Muscle layer of colon (tissue), 2 donors: ENCODE results near the gene PRLR.

ENCODE experiments used
- H3K27ac ChIP-seq: one replicate; pipeline ENCODE4 v1.7.0; 2013; ENCODE audit warnings: low read depth, mild to moderate bottlenecking, low read length, moderate library complexity
- H3K27me3 ChIP-seq, 2 donors: one replicate each; pipeline ENCODE4 v1.7.0; 2013; ENCODE audit warnings: low read length in 2 of 2, mild to moderate bottlenecking in 2 of 2; ENCODE audit not compliant: insufficient read depth in 2 of 2, control insufficient read depth in 1 of 2
- H3K36me3 ChIP-seq: one replicate; pipeline ENCODE4 v1.7.0; 2013; ENCODE audit warnings: mild to moderate bottlenecking, low read length; ENCODE audit not compliant: insufficient read depth
- H3K4me1 ChIP-seq: one replicate; pipeline ENCODE4 v1.7.0; 2013; ENCODE audit warnings: mild to moderate bottlenecking, low read length; ENCODE audit not compliant: insufficient read depth
- H3K4me3 ChIP-seq, 2 donors: one replicate each; pipeline ENCODE4 v1.7.0; 2013; ENCODE audit warnings: low read length in 2 of 2, low read depth in 1 of 2, mild to moderate bottlenecking in 1 of 2, moderate library complexity in 1 of 2
- H3K9ac ChIP-seq: one replicate; pipeline ENCODE4 v1.7.0; 2013; ENCODE audit warnings: low read length
- H3K9me3 ChIP-seq: one replicate; pipeline ENCODE4 v1.7.0; 2013; ENCODE audit warnings: mild to moderate bottlenecking, low read length
- donor health status: abdominal sarcoma.
- donor health status: Adenocarcinoma of cecum.

Gene PRLR

DNA sequence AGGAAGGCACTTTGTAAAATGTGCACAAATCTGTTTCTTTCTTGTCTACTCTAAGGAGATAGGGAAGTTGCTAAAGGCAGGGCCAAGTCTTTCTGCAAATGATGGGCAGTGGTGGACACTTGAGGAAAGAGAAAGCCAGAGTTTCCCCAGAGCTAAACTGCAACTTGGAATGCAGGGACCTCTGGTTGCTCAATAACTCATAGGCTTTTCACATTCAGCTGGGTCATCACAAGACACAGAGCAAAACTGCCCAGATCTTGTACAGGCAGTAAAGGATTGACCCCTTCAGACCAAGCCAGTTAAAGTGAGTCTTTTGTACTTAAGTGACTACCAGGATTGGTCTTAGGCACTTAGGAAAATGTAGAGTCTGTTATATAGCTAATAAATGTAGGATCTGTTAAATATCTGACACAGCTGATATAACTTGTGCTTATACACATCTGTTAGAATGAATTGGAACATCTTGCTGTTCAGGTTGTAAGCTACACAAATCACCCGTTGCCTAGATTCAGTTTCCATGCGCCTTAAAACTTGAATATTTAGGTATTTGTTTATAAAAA lies 169.0 kb downstream of the PRLR start:
- Histone ChIP-seq H3K9ac (no peak overlapping the region), H3K9me3 (no peaks in the 10 kb centered on the region), H3K27ac (no peak overlapping the region), H3K27me3 (no peaks in the 10 kb centered on the region), H3K4me3 (no peak overlapping the region), H3K4me1 (peaks cover 23% of the 10 kb centered on the region), H3K36me3 (no peaks in the 10 kb centered on the region)

DNA sequence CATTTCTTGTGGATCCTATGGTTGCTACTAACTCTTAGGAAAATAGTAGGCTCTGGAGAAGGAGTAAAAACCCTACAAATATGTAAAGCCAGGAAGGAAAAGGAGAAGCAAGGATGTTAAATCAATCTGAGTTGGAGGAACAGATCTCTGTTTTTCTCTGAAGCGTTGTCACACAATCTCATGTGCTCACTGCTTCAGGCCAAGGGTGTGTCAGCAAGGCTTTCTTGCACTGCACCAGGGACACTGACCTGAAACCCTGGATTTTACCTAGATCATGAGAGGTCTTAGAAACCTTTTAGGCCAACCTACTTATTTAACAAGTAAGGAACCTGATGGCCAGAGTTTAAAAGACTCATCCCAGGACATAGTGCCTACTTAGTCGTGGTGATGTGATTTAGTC lies 170.1 kb downstream of the PRLR start:
- H3K9ac ChIP-seq: no peak overlapping the region
- no peaks in the 10 kb centered on the region for H3K36me3 ChIP-seq
- no peaks in the 10 kb centered on the region for H3K9me3 ChIP-seq
- no peaks in the 10 kb centered on the region for H3K27me3 ChIP-seq
- H3K27ac ChIP-seq: no peak overlapping the region
- peaks cover 23% of the 10 kb centered on the region for H3K4me1 ChIP-seq
- H3K4me3 ChIP-seq: no peak overlapping the region

DNA sequence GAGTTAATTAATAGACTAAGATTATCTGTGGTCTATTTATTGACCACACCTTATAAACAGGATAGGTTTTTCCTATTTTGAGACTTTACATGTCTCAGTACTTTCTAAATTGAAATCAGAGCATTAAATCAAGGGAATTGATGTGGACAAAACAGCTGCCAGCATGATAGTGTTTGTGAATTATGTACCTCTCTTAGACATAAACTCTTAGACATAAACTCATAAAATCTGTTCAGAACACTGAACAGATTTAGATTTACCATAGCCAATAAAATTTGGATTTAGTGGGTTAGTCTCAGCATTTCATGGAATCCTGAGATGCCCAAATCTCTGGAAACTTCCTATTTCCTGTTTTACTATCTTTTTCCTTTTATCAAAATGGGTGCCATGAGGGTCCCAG lies 171.0 kb downstream of the PRLR start:
- Histone ChIP-seq H3K4me1 (peaks cover 23% of the 10 kb centered on the region), H3K27me3 (no peaks in the 10 kb centered on the region), H3K9ac (no peak overlapping the region), H3K36me3 (no peaks in the 10 kb centered on the region), H3K4me3 (no peak overlapping the region), H3K9me3 (no peaks in the 10 kb centered on the region), H3K27ac (no peak overlapping the region)

DNA sequence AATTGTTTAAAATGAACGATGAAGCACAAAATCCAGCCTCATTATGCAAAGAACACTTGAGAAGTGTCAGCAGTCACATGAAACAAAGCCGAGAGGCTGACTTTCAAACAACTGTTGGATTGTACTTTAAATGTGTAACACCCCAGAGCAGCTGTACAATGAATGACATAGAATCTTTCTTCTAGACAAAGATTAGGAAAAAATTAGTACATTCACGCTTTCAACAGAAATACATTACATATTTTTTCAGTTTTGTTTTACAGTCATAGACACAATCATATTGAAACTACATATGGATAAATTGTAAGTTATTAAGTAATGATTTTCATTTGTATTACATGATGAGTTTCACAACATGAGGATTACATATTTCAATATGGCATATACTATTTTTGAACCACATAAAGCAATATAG lies 171.9 kb downstream of the PRLR start:
- H3K27me3 ChIP-seq: no peaks in the 10 kb centered on the region

DNA sequence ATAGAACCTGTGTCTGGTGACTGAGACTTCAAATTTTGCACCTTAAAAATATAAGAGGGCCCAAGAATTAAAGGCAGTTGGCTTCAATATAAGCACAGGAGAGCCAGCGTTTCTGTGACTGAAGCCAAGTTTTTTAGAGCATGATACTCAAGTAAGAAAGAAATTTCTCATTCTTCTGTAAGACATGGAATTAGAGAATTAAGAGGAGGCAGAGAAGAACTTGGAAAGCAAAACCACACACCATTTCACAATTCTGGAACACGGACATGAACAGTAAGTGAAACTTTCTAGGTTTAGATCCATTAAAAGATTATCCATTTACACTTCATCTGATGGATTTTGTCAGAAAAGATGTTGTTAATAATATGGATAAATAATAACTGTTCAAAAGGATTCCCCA lies 173.6 kb downstream of the PRLR start:
- Histone ChIP-seq H3K27ac (no peak overlapping the region), H3K36me3 (no peaks in the 10 kb centered on the region), H3K9me3 (no peaks in the 10 kb centered on the region), H3K27me3 (no peaks in the 10 kb centered on the region), H3K4me1 (peaks cover 7% of the 10 kb centered on the region), H3K4me3 (no peak overlapping the region), H3K9ac (no peak overlapping the region)

More for the DNA sequence above, 171.9 kb downstream of the PRLR start:
- H3K9ac ChIP-seq: no peak overlapping the region
- no peaks in the 10 kb centered on the region for H3K9me3 ChIP-seq
- H3K4me3 ChIP-seq: no peak overlapping the region
- H3K4me1 ChIP-seq: peaks cover 22% of the 10 kb centered on the region
- H3K36me3 ChIP-seq: no peaks in the 10 kb centered on the region
- H3K27ac ChIP-seq: no peak overlapping the region

DNA sequence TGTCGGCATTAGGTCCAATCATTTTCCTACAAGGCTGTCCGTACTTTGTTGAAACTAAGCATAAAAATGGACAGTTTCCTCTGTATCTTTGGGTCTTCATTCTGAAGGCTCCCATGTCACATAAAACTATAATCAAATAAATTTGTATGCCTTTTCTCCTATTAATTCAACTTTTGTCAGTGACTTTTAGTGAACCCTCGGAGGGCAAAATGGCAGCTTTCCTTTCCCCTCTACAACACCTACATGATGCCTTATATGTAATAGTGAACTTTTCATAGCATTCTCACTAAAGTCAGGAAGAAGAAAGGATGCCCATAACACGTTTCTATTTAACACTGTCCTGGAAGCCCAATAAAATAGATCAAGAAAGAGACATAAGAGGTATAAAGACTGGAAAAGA lies 177.4 kb downstream of the PRLR start:
- Histone ChIP-seq H3K9ac (no peak overlapping the region), H3K9me3 (no peaks in the 10 kb centered on the region), H3K4me3 (no peak overlapping the region), H3K4me1 (no peaks in the 10 kb centered on the region), H3K27ac (no peak overlapping the region), H3K27me3 (no peaks in the 10 kb centered on the region), H3K36me3 (no peaks in the 10 kb centered on the region)

DNA sequence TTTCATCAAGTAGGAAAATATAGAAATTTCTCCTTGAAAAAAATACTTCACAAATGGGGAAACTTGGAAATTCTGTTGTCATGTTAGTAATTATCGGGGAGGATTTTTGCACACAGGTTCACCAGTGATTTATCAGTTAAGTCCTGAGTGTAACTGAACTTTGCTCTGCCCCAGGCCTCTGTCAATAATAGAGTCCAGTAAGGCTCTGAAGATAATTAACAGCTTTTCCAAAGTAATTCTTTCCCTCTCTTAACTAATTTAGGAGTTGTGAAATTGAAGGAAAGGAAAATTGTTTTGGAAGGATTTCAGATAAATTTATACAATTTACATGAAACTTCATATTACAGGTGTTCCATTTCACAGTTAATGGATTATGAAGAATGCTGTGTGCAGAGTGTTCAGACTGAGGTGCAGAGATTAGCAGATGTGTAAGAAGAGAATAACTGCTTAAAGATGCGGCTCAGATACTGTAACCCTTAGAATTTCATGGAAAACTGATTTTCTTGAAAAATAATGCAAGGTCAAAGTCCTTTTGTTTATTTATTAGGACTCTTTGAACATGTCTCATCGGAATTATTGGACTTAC lies 179.7 kb downstream of the PRLR start:
- Histone ChIP-seq H3K4me1 (no peaks in the 10 kb centered on the region), H3K27ac (no peak overlapping the region), H3K9ac (no peak overlapping the region), H3K27me3 (no peaks in the 10 kb centered on the region), H3K36me3 (no peaks in the 10 kb centered on the region), H3K9me3 (no peaks in the 10 kb centered on the region), H3K4me3 (no peak overlapping the region)

DNA sequence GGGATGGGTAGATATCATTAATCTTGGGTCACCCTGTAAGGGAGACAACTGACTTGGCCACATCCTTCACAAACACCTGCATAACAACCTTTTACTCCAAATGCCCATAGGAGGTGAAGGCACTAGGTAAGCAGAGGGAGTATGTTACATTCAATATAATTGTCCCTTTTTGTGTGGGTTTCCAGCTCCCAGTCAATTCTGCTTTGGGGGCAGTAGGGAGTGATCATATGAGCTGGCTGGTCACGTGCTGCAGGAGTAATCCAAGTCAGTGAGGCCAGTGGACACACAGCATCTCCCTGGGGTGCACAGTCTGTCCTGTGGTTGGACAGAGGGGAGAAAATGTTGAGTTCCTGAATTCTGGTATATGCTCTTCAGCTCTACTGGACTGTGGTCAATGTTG lies 181.4 kb downstream of the PRLR start:
- Histone ChIP-seq H3K9me3 (no peaks in the 10 kb centered on the region), H3K27me3 (no peaks in the 10 kb centered on the region), H3K4me1 (no peaks in the 10 kb centered on the region), H3K36me3 (no peaks in the 10 kb centered on the region), H3K9ac (no peak overlapping the region), H3K27ac (no peak overlapping the region), H3K4me3 (no peak overlapping the region)

DNA sequence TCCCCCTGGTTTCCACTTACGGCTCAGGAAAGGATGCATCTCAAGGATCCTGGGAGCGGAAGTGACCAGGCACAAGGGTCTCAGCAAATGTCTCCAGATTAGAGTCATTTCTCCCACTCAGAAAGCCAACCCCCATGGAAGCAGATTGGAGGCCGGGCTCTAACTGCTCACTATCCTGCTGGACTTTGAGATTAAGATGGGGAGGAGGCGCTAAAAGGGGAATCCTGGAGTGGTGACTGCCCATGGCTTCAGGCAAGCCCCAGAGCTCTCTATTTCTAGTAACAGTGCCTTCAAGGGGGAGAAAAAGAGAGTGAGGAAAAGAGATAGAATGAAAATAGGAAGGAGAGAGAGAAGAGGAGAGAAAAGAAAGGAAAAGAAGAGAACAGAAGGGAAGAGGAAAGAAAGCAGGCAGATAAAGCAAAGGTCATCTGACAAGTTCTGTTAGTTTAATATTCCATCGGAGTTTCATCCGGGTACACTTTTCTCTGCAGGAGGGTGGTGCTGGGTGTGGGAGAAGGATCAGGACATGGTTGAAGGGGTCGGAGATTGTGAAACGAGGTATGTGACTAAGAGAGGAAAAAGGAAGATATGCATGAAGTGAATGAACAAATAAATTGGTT lies 182.4 kb downstream of the PRLR start, which contains the start of gene AGXT2:
AGXT2 (minus strand) TSS at position 165 of the 620 bp plus-strand sequence; CDS start at position 108, 57 bp downstream.
- H3K9me3 ChIP-seq: no peaks in the 10 kb centered on the region
- no peaks in the 10 kb centered on the region for H3K27me3 ChIP-seq
- H3K4me3 ChIP-seq: no peak within 1 kb of the TSS
- no peaks in the 10 kb centered on the region for H3K36me3 ChIP-seq
- no peak within 1 kb of the TSS for H3K9ac ChIP-seq
- no peak within 1 kb of the TSS for H3K27ac ChIP-seq
- H3K4me1 ChIP-seq: no peaks in the 10 kb centered on the region

DNA sequence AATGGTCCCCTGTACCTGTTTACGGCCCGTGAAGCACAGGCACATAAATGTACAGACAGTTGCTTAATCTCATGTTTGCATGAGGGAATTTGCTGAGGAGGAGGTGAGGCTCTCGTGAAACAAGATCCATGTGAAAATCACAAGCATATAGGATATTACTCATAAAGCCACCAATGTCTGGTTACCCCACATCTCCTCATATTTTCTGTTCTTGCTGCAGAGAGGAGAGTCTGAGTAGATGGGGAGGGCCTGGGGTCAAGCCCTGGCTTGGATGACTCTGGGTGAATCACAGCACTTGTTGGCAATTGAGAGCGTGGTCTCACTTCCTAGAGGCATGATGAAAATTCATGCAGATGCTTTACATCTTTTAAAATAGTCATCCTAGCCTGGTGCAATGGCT lies 183.5 kb downstream of the PRLR start:
- H3K27ac ChIP-seq: no peak overlapping the region
- H3K9me3 ChIP-seq: no peaks in the 10 kb centered on the region
- H3K27me3 ChIP-seq: no peaks in the 10 kb centered on the region
- H3K36me3 ChIP-seq: no peaks in the 10 kb centered on the region
- H3K9ac ChIP-seq: no peak overlapping the region
- no peak overlapping the region for H3K4me3 ChIP-seq
- H3K4me1 ChIP-seq: no peaks in the 10 kb centered on the region

DNA sequence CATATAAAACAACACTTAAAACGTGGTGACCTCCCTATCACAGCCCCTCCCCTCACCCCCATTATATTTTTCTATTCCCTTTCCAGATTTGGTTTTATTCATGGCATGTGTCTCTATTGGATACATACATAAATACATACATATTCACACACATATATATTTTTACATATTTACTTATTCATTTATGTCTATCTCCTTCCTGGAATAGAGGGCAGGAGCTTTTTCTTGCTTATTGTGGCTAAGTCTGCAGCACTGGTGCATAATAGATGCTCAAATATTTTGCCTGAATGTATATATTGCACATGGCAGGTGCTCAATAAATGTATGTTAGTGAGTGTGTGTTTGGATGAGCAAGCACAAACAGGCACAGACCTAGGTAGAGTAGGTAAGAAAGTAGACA lies 185.0 kb downstream of the PRLR start:
- H3K4me1 ChIP-seq: no peaks in the 10 kb centered on the region
- no peaks in the 10 kb centered on the region for H3K9me3 ChIP-seq
- H3K9ac ChIP-seq: no peak overlapping the region
- no peak overlapping the region for H3K4me3 ChIP-seq
- H3K27ac ChIP-seq: no peak overlapping the region
- H3K36me3 ChIP-seq: no peaks in the 10 kb centered on the region
- H3K27me3 ChIP-seq: no peaks in the 10 kb centered on the region

DNA sequence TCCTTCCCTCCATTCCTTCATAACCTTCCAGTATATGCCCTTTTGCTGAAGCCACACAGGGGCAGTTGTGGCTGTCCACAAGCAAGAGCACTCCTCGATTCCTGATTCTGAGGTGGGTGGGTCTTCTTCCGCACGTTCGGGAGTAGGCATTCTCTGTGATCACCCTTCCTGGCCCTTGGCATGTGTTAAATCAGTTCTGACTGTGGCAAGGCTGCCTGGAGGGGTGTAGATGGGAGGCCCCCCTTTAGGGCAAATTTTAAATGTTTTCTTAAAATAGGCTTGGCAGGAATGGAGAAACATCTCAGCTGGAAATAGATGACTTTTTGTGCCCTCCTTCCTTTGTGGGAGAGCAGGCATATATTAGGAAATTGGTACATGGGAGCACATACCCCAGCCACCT lies 185.6 kb downstream of the PRLR start:
- no peak overlapping the region for H3K9ac ChIP-seq
- H3K27me3 ChIP-seq: no peaks in the 10 kb centered on the region
- H3K27ac ChIP-seq: no peak overlapping the region
- no peak overlapping the region for H3K4me3 ChIP-seq
- no peaks in the 10 kb centered on the region for H3K9me3 ChIP-seq
- no peaks in the 10 kb centered on the region for H3K4me1 ChIP-seq
- H3K36me3 ChIP-seq: no peaks in the 10 kb centered on the region
